CD4-positive, alpha-beta T cell treated with Interferon gamma for 1 hour (primary cell): ENCODE results near the gene SUN1.
"Not testable (repeated sequence)": the region's sequence is repeated elsewhere in the genome, so short reads cannot be mapped to it uniquely, and the experiment has no call there.

Experiments
- DNase-seq: peaks from one replicate; pipeline ENCODE4 v3.0.0-alpha.2; 2020

SUN1 gene

GRCh38 chr7:835485-836401 lies 3.5 kb downstream of the SUN1 start:
- no peak for DNase-seq

- no peak for DNase-seq
Observed at GRCh38 chr7:836429-836828, 4.2 kb downstream of the SUN1 start.

- no peak for DNase-seq
Observed at GRCh38 chr7:837001-837400, 4.7 kb downstream of the SUN1 start.

GRCh38 chr7:840001-840600 lies 7.8 kb downstream of the SUN1 start:
- no peak for DNase-seq

GRCh38 chr7:841943-842342 lies 9.7 kb downstream of the SUN1 start:
- no peak for DNase-seq

- no peak for DNase-seq
Observed at GRCh38 chr7:842431-843031, 10.3 kb downstream of the SUN1 start.

- DNase-seq, result no peak
Observed at GRCh38 chr7:843230-843629, 11.0 kb downstream of the SUN1 start.

- DNase-seq, result no peak
Observed at GRCh38 chr7:844043-844442, 11.8 kb downstream of the SUN1 start.

GRCh38 chr7:844514-844913 lies 12.2 kb downstream of the SUN1 start:
- DNase-seq, result no peak

GRCh38 chr7:845091-845490 lies 12.8 kb downstream of the SUN1 start:
- no peak for DNase-seq

- DNase-seq, result no peak
Observed at GRCh38 chr7:845731-846130, 13.5 kb downstream of the SUN1 start.

GRCh38 chr7:846958-847650 lies 14.8 kb downstream of the SUN1 start:
- not testable (repeated sequence) for DNase-seq

GRCh38 chr7:847728-848127 lies 15.5 kb downstream of the SUN1 start:
- not testable (repeated sequence) for DNase-seq

- DNase-seq, result no peak
Observed at GRCh38 chr7:849145-849544, 16.9 kb downstream of the SUN1 start.

- DNase-seq, result no peak
Observed at GRCh38 chr7:849781-850180, 17.5 kb downstream of the SUN1 start.

- no peak for DNase-seq
Observed at GRCh38 chr7:851204-851603, 18.9 kb downstream of the SUN1 start.

GRCh38 chr7:853366-854117 lies 21.3 kb downstream of the SUN1 start:
- no peak for DNase-seq

- no peak for DNase-seq
Observed at GRCh38 chr7:854118-854775, 22.0 kb downstream of the SUN1 start.

GRCh38 chr7:855686-856369 lies 23.6 kb downstream of the SUN1 start:
- DNase-seq, result no peak

GRCh38 chr7:856444-857095 lies 24.3 kb downstream of the SUN1 start:
- DNase-seq, result no peak

GRCh38 chr7:857661-858060 lies 25.4 kb downstream of the SUN1 start:
- no peak for DNase-seq
